GM18499 (cell line): ENCODE measurements around the gene PSEN1.

Experiments used
- ATAC-seq: cut with Tn5 transposase; IDR thresholded peaks from one replicate; pipeline ENCODE4 v1.9.1; 2021; ENCODE audit warnings: moderate number of reproducible peaks; ENCODE audit not compliant: insufficient read depth, unreplicated experiment

PSEN1 gene

GRCh38 chr14:73237786-73238423 lies 101.6 kb downstream of the PSEN1 start:
- ATAC-seq = no peak

- no peak for ATAC-seq
Observed at GRCh38 chr14:73238424-73238852, 102.1 kb downstream of the PSEN1 start.

GRCh38 chr14:73238941-73239340 lies 102.6 kb downstream of the PSEN1 start:
- ATAC-seq = no peak

GRCh38 chr14:73239393-73240241 lies 103.3 kb downstream of the PSEN1 start:
- no peak for ATAC-seq

- ATAC-seq = no peak
Observed at GRCh38 chr14:73240816-73241480, 104.6 kb downstream of the PSEN1 start.

GRCh38 chr14:73241481-73242165 lies 105.3 kb downstream of the PSEN1 start:
- ATAC-seq = no peak

GRCh38 chr14:73242357-73242901 lies 106.1 kb downstream of the PSEN1 start:
- no peak for ATAC-seq

- ATAC-seq = no peak
Observed at GRCh38 chr14:73243341-73243740, 107.0 kb downstream of the PSEN1 start.

- ATAC-seq = no peak
Observed at GRCh38 chr14:73243748-73244147, 107.4 kb downstream of the PSEN1 start.

GRCh38 chr14:73244541-73245290 lies 108.4 kb downstream of the PSEN1 start:
- ATAC-seq = no peak

- ATAC-seq = no peak
Observed at GRCh38 chr14:73245480-73246325, 109.4 kb downstream of the PSEN1 start.

GRCh38 chr14:73246387-73247150 lies 110.3 kb downstream of the PSEN1 start:
- ATAC-seq = no peak

- no peak for ATAC-seq
Observed at GRCh38 chr14:73248108-73248868, 112.0 kb downstream of the PSEN1 start.

GRCh38 chr14:73249108-73249507 lies 112.8 kb downstream of the PSEN1 start:
- ATAC-seq = no peak

GRCh38 chr14:73249564-73250316 lies 113.4 kb downstream of the PSEN1 start:
- no peak for ATAC-seq

- no peak for ATAC-seq
Observed at GRCh38 chr14:73250317-73250713, 114.0 kb downstream of the PSEN1 start.
